Muscle of arm (tissue), 12 donors: ENCODE measurements around the gene MLN. TPM values are rescaled to one million over a fixed set of nuclear protein-coding genes. Genes with fewer than 3 reads are reported as not detected.
"Not testable (repeated sequence)": the region's sequence is repeated elsewhere in the genome, so short reads cannot be mapped to it uniquely, and the experiment has no call there.

Experiments used
- DNase-seq: peaks from one replicate; pipeline ENCODE4 v3.0.0-alpha.2; 2013
- polyA plus RNA-seq, 12 donors: library from polyadenylated mRNA; unstranded; fragments of 120-200 nt; gene quantifications; one replicate each; pipeline ENCODE4 v1.2.1, GENCODE V29; 2013; ENCODE audit not compliant: insufficient read length in 12 of 12

MLN gene
- polyA plus RNA-seq, 12 donors: not detected

DNA sequence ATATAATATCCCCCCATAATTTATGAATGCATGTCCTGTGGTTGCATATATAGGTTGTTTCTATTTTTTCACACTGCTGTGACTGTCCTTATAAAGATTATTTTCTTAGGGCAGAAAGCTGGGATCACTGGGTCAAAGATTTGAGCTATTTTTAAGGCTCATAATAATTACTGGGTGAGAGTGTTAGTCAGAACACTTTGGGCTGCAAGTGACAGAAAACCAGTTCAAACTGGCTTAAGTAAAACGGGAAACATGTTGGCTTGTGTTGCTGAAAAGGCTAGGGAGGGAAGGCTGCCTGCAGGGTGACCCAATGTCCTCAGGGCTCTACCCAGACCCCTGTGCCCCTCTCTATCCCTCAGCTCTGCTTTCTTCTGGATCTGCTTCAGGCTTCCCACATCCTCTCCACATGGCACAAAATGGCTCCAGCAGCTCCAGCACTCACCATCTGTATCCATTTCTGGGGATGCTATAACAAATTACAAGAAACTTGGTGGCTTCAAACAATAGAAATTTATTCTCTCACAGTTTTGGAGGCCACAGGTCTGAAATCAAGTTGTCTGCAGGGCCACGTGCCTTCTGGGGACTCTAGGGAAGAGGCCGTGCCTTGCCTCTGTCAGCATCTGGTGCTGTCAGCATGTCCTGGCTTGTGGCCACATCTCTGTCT, 33.1 kb upstream of the MLN start:
- DNase-seq: no peak

DNA sequence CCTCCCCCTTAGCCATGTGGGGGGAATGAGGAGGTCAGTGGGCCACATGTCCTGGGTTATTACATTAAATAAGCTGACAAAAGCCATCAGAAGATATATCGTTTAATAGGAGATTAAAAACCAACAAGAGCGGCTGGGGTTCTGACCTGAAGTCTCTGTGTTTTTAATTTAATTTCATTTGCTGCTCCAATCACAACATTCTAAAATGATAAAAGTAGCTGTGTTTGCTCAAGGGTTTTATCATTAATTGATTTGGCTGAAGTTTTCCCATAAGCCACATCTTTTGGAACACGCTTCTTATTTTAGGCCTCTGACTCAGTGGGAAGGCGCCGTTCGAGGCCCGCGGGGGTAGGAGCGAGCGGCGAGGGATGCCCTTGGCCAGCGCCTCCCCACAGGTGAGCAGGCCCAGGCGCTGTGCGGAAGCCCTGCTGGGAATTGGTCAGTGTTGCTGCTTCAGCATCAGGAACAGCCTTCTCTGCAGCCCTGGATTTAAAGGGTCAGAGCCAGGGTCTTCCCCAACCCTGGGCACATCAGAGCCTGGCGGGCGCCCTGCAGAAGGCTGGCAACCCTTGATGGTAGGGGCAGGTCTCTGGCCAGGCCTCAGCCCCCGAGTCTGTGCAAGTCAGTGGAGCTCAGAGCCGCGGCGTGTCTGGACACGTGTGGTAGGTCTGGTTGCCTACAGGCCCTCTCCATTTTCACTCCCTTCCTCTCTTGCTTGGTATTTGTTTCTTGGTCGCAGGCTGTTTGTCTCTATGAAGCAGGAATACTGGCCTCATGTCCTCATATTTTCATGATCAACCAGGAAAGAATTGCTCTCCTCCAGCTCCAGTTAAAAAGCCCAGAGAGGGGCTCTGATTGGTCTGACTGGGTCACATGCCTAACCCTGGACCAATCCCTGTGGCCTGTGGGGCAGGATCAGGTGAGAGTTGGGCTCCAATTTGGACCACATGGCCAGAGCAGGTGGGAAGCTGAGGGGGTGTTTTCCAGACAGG, 30.9 kb upstream of the MLN start:
- DNase-seq: no peak

DNA sequence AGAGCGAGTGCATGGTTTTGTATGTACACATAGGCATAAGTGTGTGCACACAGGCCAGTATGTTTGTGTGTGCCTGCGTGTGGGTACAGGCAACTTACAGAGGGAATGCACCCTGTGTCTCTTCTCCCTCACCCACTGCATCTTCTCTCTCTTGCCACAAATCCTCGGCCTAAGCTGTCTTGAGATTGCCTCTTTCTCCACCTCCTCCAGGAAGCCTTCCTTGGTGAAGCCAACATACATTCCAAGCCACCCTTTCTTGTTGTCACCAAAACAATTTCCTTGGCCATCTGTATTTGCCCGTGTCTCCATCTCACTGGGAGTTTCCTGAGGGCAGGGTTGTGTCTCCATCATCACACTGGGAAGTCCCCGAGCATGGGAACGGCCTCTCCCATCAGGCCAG, 29.8 kb upstream of the MLN start:
- no peak for DNase-seq

DNA sequence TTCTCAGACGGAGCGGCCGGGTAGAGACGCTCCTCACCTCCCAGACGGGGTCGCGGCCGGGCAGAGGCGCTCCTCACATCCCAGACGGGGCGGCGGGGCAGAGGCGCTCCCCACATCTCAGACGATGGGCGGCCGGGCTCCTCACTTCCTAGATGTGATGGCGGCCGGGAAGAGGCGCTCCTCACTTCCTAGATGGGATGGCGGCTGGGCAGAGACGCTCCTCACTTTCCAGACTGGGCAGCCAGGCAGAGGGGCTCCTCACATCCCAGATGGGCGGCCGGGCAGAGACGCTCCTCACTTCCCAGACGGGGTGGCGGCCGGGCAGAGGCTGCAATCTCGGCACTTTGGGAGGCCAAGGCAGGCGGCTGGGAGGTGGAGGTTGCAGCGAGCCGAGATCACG, 29.0 kb upstream of the MLN start:
- not testable (repeated sequence) for DNase-seq

DNA sequence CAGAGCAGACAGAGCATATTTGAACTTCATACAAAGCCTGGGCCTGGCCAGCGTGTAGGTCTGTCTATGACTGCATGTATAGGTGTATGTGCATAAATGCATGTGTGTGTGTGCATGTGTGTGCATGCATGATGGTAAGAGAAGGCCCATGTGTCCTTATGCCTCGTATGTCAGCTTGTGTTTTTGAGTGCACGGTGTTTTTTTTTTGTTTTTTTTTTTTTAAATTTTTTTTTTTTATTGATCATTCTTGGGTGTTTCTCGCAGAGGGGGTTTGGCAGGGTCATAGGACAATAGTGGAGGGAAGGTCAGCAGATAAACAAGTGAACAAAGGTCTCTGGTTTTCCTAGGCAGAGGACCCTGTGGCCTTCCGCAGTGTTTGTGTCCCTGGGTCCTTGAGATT, 27.9 kb upstream of the MLN start:
- DNase-seq: not testable (repeated sequence)

DNA sequence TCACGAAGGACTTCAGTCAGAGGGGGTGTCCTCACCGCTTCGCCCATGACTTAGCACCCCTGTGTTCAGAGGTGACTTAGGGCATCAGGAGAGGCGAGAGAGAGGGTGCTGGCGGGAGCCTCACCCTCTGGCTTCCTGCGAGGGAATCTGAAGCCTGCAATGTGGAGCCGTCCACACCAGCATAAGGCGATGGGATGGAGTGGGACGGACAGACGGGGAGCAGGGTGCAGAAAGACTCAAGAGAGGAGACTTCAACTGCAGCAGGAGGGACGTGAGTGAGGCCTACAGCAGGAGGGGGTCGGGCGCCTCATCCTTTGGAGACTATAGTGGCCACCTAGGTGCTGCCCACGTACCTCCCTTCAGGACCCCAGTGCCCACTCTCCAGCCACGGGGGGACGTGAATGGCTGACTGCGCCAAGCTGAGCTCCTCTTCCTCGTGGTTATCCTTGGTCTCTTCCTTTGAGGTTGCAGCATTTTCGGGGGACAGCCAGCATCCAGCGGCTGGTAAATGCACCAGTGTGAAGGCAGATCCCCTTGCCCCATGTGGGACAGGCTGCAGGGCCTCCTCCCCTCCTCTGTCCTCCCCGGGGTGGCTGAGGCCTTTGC, 26.9 kb upstream of the MLN start:
- DNase-seq: no peak

DNA sequence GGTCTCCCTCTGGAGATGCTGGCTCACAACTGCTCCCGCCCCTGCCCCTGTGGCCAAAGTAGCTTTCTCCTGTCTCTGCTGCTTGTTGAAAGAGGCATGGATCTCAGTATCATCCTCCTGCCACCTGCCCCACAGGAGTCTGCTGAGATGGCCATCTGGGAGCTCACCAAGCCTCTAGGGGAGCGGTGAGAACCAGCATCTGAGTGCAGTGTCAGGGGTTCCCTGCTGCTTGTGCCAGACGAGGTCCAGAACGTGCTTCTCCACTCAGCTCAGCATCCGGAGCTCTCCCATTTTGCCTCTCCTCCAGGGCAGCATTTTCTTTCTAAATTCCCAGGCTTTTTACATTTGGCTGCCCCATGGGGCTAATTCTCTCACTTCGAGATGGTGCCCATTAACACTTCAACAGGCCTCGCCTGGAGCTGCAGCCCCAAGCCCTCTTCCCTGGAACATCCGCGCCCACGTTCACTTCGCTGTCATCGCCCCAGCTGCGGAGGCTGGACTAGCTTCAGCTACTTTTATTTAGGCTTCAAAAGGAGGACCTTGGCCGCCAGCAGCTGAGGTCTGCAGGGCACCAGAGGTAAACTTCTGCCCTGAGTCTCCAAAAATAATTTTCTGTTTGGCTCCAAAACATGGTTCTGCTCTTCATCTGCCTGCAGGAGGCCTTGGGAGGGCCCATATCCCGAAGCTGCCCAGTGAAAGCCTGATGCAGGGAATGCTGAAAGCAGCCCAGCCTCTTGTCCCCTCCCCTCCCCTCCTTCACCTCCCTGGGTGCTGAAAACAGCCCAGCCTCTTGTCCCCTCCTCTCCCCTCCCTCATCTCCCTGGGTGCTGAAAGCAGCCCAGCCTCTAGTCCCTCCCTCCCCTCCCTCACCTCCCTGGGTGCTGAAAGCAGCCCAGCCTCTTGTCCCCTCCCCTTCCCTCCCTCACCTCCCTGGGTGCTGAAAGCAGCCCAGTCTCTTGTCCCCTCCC, 25.2 kb upstream of the MLN start:
- DNase-seq: no peak

DNA sequence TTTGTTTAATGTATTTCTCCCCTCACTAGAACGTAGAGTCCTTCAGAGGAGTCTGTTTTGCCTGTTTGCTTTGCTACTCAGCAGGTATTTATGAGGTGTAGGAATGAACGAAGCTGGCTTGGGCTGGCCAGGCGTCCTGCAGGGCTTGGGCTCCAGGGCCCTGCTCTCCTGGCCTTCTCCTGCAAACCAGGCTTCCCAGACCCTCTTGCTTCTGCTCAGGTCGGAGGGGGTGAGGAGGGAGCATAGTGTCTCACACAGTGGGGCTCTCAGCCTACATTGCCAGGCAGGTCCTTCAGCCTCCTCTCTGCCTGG, 24.6 kb upstream of the MLN start:
- DNase-seq: no peak

DNA sequence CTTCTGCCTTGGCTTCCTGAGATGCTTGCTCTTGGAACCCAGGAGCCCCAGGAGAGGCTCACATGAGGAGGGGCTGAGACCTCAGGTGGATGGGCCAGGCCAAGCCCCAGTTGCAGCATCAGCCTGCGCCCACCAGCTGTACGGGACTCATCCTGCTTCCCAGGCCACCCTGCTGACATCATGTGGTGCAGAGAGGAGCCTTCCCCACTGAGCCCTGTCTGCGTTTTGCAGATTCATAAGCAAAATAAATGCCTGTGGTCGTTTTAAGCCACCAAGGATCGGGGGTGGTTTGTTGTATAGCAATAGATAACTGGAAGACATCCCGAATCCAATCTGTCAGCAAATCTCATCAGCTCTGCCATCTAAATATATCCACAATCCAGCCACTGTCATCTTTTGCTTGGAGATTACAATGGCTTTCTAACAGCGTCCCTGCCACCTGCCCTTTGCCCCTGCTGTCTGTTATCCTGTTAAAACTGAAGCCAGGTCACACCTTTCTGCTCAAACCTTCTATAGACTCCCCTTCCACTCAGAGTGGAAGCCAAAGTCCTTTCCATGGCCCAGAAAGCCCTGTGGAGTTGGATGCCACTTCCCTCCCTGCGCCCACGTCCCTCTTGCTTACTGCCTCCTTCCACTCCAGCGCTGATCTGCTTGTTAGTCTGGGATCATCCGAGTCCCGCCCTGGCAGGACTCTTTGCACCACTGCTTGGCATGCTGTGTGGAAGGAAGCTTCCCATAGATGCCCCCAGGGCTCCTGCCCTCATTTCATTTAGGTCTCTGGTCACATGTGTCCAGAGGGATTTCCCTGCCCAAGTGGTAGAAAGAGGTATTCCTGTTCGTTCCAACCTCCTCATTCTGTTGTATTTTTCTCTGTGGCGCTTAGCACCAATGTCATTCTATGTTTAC, 24.0 kb upstream of the MLN start:
- DNase-seq: no peak

DNA sequence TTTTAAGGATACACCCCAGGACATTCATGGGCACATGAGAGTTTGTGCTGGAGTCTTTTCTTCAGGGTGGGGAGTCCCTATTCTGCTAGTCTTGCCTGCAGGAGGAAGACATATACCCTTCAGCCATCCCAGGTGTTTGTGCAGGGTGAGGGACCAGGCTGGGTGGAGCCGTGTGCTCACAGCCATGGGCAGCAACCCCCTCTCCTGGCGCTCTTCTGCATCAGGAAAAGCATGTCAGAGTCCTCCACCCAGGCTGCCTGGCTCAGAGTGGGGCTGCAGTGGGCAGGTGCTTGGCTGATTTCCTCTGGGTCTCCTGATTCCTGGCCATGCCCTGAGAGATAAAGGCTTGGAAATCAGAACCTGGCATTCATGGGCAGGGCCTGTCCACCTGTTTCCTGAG, 22.7 kb upstream of the MLN start:
- DNase-seq: no peak

DNA sequence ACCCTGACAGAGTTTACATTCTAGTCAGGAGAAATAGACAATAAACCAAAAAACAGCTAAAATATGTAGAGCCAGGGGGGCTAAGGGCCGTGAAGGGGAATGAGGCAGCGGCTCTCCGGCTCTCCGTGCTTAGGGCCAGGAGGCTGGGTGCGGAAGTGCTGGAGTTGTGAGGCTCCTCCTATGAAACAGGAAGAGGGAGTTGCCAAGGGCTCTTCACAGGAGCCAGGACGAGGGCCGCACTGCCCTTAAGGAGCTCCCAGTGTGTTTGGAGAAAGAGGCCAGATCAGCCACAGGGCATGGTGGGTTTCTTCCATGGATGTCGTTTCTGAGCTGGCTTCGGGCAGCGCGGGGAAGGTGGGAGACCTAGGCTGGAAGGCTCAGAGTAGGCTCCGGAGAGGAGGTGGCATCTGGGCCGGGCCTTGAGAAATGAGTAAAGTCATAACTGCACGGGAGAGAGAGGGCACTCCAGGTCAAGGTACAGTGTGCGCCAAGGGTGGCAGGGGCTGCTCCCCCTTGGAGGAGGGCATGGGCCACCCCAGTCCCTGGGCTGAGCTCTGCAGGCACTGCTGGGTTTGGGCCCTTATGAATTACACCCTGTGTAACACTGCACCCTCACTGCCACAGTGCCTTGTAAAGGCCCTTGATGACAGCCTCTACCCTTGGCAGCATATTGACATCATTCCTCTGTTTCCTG, 20.8 kb upstream of the MLN start:
- DNase-seq: no peak

DNA sequence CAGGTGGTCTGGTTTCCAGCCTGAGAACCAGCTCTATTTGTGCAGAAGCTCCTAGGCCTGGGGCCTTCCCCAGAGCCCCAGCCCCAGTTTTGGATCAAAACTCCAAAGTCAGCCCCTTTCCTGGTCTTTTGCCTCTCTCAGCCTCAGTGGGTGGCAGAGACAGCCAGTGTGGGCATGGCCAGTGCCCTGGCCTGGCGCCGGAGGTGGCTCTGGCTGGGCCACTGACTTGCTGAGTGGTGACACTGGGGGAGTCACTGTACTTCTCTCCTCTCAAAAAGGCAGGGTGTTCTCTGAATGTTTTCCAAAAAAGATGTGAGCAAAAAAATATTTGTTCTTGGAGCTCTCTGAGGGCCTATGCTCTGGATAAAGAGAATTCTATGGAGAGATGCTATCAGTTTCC, 20.0 kb upstream of the MLN start:
- DNase-seq: no peak

DNA sequence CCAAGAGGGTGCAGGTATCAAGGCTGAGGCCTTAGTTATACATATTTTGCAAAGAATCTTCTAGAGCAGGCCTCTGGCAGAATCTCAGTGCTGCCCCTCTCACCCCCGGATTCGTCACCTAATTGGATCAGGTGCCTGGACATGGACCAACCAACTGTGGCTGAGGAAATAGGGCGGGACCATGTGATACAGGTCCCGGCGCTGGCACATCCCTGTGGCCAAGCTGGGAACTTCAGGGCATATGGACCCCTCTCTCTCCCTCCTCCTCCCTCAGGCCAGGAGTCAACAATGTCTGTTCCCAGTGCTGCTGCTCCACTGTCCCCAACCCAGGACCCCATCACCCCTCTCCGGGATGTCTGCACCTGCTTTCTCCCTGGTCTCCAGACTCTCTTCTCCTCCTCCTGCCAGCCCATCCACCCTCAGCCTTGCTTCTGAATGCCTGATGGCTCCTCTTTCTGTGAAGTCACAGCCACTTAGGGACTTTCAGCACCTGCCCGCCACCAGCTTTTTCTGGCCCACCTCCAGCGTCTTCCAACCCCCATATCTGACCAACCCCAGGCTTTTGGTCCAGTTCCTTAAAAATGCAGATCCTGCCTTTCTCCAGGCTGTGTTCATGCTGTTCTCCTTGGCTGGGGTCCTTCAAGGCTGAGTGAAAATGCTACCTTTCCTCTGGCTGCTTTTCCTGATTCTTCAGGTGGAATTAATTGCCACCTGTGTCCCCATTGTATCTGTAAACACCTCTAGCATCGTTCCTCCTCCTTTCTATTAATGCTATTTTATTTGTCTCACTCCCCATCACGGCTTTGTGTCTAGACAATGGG, 19.0 kb upstream of the MLN start:
- DNase-seq: no peak

DNA sequence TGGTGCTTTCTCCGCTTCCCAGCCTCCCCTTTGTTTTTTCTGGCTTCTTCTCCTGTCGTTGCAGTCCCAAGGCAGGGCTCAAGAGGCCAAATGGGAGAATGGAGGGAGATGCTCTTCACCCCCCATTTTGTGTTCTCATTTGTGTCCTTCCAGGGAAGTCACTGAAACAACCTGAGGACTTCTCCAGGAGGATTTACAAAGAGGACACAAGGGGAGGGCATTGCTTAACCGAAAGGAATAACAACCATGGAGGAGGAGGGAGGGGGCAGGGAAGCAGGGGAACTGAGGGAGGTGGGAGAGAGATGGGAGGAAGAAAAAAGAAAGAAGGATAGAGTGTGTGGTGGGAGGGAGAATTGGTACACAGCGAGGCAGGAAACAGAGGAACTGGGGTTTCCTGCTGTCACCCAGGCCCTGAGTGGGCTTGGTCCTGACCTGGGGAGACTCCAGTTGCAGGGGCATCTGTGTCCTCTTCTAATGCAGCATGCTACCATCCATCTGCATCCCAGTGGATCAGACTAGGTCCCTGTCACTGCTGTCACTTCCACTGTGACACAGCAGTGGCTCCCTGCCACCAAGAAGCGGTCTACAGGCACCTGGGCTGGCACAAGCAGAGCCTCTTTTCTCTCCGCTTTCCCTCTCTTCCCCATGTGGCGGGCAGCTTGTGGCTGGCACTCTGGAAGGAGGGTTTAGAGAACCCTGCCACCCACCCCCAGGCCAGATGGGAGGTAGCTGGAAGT, 17.1 kb upstream of the MLN start:
- DNase-seq: no peak

DNA sequence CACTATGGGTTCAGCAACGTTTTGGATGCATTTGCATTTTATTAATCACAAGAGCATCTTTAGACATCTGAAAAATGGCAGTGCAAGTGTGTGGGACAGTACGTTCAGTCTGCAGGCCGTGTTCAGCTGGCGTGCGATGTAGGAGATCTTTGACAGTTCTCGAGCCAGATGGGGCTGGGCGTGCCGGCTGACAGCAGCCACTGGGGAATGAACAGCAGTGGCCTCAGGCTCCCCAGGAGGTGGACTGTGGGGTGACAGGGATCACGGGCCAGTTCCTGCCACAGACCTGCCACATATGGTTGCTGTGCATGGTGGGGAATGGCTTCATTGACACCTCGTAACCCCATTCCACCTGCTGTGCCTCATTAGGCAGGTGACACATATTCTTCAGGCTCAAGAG, 16.4 kb upstream of the MLN start:
- DNase-seq: no peak

DNA sequence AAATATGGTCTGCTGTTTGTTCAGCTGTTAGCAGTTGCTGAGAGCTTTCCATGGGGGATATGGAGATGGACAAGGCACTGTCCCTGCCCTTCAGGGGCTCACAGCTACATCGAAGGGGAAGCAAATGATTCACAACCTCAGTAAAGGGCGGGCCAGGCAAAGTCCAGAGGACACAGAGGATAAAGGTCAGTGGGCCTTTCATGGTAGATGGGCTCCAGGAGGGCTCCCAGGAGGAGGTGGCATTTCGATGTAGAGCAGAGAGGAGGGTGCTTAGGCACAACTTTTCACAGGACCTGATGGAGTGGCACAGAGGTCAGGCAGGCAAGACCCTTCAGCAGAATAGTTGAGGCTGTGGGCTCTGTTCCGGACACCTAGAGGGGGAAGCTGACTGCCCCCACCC, 15.2 kb upstream of the MLN start:
- no peak for DNase-seq

DNA sequence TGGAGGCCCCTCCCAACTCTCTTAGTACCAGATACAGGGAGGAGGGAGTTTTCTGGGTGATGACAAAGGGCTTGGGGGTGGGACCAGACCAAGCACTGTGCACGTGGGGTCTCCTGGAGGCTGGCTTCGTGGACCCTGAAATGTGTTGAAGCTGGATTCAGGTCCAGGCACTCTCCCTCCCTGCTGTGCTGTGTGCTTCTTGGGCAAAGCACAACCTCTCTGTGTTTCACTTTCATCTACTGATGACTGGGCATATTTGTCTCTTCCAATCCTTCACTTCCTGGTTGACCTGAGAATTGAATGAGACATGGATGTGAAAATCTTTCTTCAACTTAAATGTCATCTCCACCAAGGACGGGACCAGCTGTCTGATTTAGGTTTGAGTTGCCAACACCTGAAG, 14.5 kb upstream of the MLN start:
- DNase-seq: no peak

DNA sequence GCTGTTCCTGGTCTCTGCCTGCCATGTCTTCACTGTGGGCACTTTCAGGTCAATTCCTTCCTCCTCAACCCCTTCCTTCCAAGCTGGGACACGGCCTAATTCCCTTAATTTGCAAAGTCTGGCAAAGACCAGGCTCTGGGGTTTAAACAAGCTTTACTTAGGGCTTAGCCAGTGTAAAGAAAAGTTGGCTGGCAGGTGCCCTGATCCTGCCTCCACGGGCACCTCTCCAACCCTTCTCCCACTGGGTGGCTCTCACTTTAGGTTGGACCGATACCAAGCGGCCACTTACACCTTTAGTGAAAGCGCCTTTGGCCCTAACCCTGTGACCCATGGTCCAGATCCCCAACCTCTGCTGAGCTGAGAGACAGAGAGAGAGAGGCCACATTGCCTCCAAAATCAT, 13.7 kb upstream of the MLN start:
- DNase-seq: no peak

DNA sequence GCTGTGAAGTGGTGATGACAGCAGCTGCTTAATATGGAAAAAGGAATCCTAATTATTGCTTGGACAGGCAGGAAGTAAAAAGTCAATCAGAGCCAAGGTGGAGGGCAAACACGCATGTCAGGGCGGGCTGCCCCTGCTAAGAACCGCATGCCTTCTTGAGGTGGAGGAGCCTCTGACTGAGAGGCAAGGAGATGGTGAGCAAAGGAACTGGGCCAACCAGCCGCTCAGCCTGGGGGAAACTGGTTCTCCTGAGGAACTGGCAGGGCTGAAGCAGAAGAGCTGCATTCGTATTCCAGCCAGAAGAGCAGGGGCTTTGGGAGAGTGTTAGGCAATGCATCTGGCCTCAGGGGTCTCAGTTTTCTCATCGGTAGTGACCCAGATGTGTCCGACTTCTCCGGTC, 13.1 kb upstream of the MLN start:
- no peak for DNase-seq
